HepG2 (cell line): Measurements from ENCODE around the gene ACTN4. TPM values are rescaled to one million over a fixed set of nuclear protein-coding genes. Genes with fewer than 3 reads are reported as not detected.

Experiments used
- BRD4 ChIP-seq: sonication (generic); formaldehyde crosslinking; IDR thresholded peaks from 2 replicates; pipeline ENCODE4 v1.4.0; 2020; ENCODE audit warnings: missing genetic modification reagents
- CCAR2 ChIP-seq: fragments of 200-400 bp; formaldehyde crosslinking; optimal IDR thresholded peaks from 2 replicates; pipeline ENCODE3; 2018; ENCODE audit warnings: low read depth, mild to moderate bottlenecking, low read length, moderate library complexity
- CEBPB ChIP-seq: IDR thresholded peaks from 2 replicates; pipeline ENCODE4 v1.6.1; 2011; ENCODE audit warnings: low read depth, low read length, improper control_type of control experiment, borderline replicate concordance
- IKZF4 ChIP-seq: sonication (generic); formaldehyde crosslinking; IDR thresholded peaks from 2 replicates; pipeline ENCODE4 v1.5.1; 2020; ENCODE audit warnings: borderline replicate concordance, mild to moderate bottlenecking, low read depth, missing genetic modification reagents; ENCODE audit errors: not compliant biosample characterization
- MAF1 ChIP-seq: sonication (generic); formaldehyde crosslinking; IDR thresholded peaks from 2 replicates; pipeline ENCODE4 v1.5.0; 2020; ENCODE audit warnings: missing genetic modification reagents, borderline replicate concordance
- MYC ChIP-seq: sonication (generic); formaldehyde crosslinking; IDR thresholded peaks from 2 replicates; pipeline ENCODE4 v1.9.0; 2021; ENCODE audit warnings: missing genetic modification reagents, borderline replicate concordance
- NCOA5 ChIP-seq: sonication (generic); formaldehyde crosslinking; IDR thresholded peaks from 2 replicates; pipeline ENCODE4 v1.4.0; 2020; ENCODE audit warnings: missing genetic modification reagents
- NFYB ChIP-seq: sonication (generic); formaldehyde crosslinking; IDR thresholded peaks from 2 replicates; pipeline ENCODE4 v1.4.0; 2020; ENCODE audit warnings: missing genetic modification reagents
- PITX1 ChIP-seq: sonication (generic); formaldehyde crosslinking; IDR thresholded peaks from 2 replicates; pipeline ENCODE4 v1.5.1; 2020; ENCODE audit warnings: mild to moderate bottlenecking, missing genetic modification reagents
- RARA ChIP-seq: IDR thresholded peaks from 2 replicates; pipeline ENCODE4 v1.6.1; 2016; ENCODE audit warnings: missing genetic modification reagents, missing compliant biosample characterization
- RFX1 ChIP-seq: fragments of 450-650 bp; IDR thresholded peaks from 2 replicates; pipeline ENCODE4 v1.6.1; 2017
- SOX13 ChIP-seq, 3 experiments: fragments of 450-650 bp in 1 of 3; sonication (generic) in 1 of 3; formaldehyde crosslinking in 1 of 3; IDR thresholded peaks in 2 of 3; conservative IDR thresholded peaks in 1 of 3; 2 replicates each; pipeline versions ENCODE4 v1.5.0 to v1.6.1; 2016 to 2020; ENCODE audit warnings: antibody characterized with exemption in 1 of 3, mild to moderate bottlenecking in 1 of 3, missing compliant biosample characterization in 1 of 3, missing genetic modification reagents in 1 of 3, moderate library complexity in 1 of 3
- SOX6 ChIP-seq, 2 experiments: fragments of 450-650 bp in 1 of 2; sonication (generic) in 1 of 2; formaldehyde crosslinking in 1 of 2; IDR thresholded peaks; 2 replicates each; pipeline versions ENCODE4 v1.4.0 to v1.6.1; 2017 to 2020; ENCODE audit warnings: antibody characterized with exemption in 1 of 2, mild to moderate bottlenecking in 1 of 2, missing genetic modification reagents in 1 of 2
- SRSF4 ChIP-seq: fragments of 200-400 bp; formaldehyde crosslinking; IDR thresholded peaks from one replicate; pipeline ENCODE4 v1.6.1; 2018; ENCODE audit warnings: mild to moderate bottlenecking, low read depth, low read length, moderate library complexity; ENCODE audit not compliant: poor library complexity, severe bottlenecking
- TERF1 ChIP-seq: sonication (generic); formaldehyde crosslinking; IDR thresholded peaks from 2 replicates; pipeline ENCODE4 v1.8.0; 2022; ENCODE audit warnings: mild to moderate bottlenecking, missing genetic modification reagents, moderate library complexity
- ZBTB3 ChIP-seq: sonication (generic); formaldehyde crosslinking; IDR thresholded peaks from 2 replicates; pipeline ENCODE4 v1.4.0; 2020; ENCODE audit warnings: low read depth, mild to moderate bottlenecking, moderate library complexity, missing genetic modification reagents, borderline replicate concordance
- ZC3H13 ChIP-seq: sonication (generic); formaldehyde crosslinking; IDR thresholded peaks from 2 replicates; pipeline ENCODE4 v1.8.1; 2023; ENCODE audit warnings: mild to moderate bottlenecking, missing genetic modification reagents, moderate library complexity
- ZEB1 ChIP-seq: IDR thresholded peaks from 2 replicates; pipeline ENCODE4 v1.6.1; 2012; ENCODE audit warnings: mild to moderate bottlenecking, low read depth, inconsistent platforms; ENCODE audit not compliant: insufficient replicate concordance
- ZKSCAN5 ChIP-seq: sonication (generic); formaldehyde crosslinking; IDR thresholded peaks from 2 replicates; pipeline ENCODE4 v1.5.1; 2020; ENCODE audit warnings: mild to moderate bottlenecking, missing genetic modification reagents
- ZNF160 ChIP-seq: sonication (generic); formaldehyde crosslinking; IDR thresholded peaks from 2 replicates; pipeline ENCODE4 v1.8.0; 2022; ENCODE audit warnings: mild to moderate bottlenecking, inconsistent platforms, missing genetic modification reagents
- ZNF260 ChIP-seq: sonication (generic); formaldehyde crosslinking; IDR thresholded peaks from 2 replicates; pipeline ENCODE4 v1.4.0; 2020; ENCODE audit warnings: missing genetic modification reagents, low read depth, mild to moderate bottlenecking, borderline replicate concordance
- ZNF337 ChIP-seq: sonication (generic); formaldehyde crosslinking; IDR thresholded peaks from 2 replicates; pipeline ENCODE4 v1.5.1; 2020; ENCODE audit warnings: missing genetic modification reagents, low read depth, mild to moderate bottlenecking, borderline replicate concordance
- ZNF441 ChIP-seq: sonication (generic); formaldehyde crosslinking; IDR thresholded peaks from 2 replicates; pipeline ENCODE4 v1.7.0; 2021; ENCODE audit warnings: missing genetic modification reagents, borderline replicate concordance
- ZNF513 ChIP-seq: sonication (generic); formaldehyde crosslinking; conservative IDR thresholded peaks from 2 replicates; pipeline ENCODE4 v1.5.0; 2020; ENCODE audit warnings: missing genetic modification reagents
- ZNF550 ChIP-seq: sonication (generic); formaldehyde crosslinking; IDR thresholded peaks from 2 replicates; pipeline ENCODE4 v1.4.0; 2020; ENCODE audit warnings: mild to moderate bottlenecking, missing genetic modification reagents, borderline replicate concordance
- ZNF709 ChIP-seq: sonication (generic); formaldehyde crosslinking; IDR thresholded peaks from 2 replicates; pipeline ENCODE4 v1.5.0; 2020; ENCODE audit warnings: mild to moderate bottlenecking, missing genetic modification reagents
- ZNF724P ChIP-seq: sonication (generic); formaldehyde crosslinking; IDR thresholded peaks from 2 replicates; pipeline ENCODE4 v1.8.0; 2022; ENCODE audit warnings: missing genetic modification reagents, borderline replicate concordance
- polyA plus RNA-seq, 8 experiments: library from polyadenylated mRNA; depleted of rRNA in 3 of 8; stranded (reverse) in 7 of 8; unstranded in 1 of 8; fragments of >200 nt; fragmentation: Illumina TruSeq in 4 of 8; extraction: Trizol in 4 of 8; gene quantifications; 2 replicates each; pipeline versions ENCODE4 v1.2.1 to v1.2.3, GENCODE V29; 2011 to 2016; ENCODE audit warnings: low read depth in 4 of 8, missing spikeins in 1 of 8, mixed read lengths in 1 of 8; ENCODE audit not compliant: insufficient read depth in 1 of 8
- total RNA-seq, 5 experiments: library from RNA; depleted of rRNA; stranded (reverse); fragments of >200 nt; fragmentation: Illumina TruSeq; extraction: Trizol; gene quantifications; 2 replicates each; pipeline ENCODE4 v1.2.3, GENCODE V29; 2016; ENCODE audit warnings: low read depth in 1 of 5

The ACTN4 gene
- total and polyA plus RNA-seq, 2 of the 13 experiments (the other 11 are each of a cell fraction or from before 2014, with no cell fraction given), result 171 to 192 TPM

GRCh38 chr19:38618590-38619360, 28.7 kb upstream of the ACTN4 start, which contains the start of gene EIF3K (continued):
- TF ChIP-seq ZNF441 (CRISPR knock-in tag) (no peak), MAF1 (no peak), RARA (CRISPR knock-in tag) (no peak), NCOA5 (CRISPR knock-in tag) (no peak), SOX6 (IDR thresholded peaks at IDR 0.05) (no peak), SOX6 (CRISPR knock-in tag; IDR thresholded peaks at IDR 0.05) (peak; percentile 36; the same call in 1 of the 2 replicates), IKZF4 (no peak), PITX1 (CRISPR knock-in tag) (peak; percentile 70; the same call in 1 of the 2 replicates), ZNF260 (CRISPR knock-in tag) (no peak), ZEB1 (no peak), ZNF160 (CRISPR knock-in tag) (no peak), ZKSCAN5 (CRISPR knock-in tag) (no peak), CCAR2 (no peak), ZNF724P (CRISPR knock-in tag) (no peak), ZNF337 (CRISPR knock-in tag) (no peak), ZC3H13 (CRISPR knock-in tag) (no peak; the same call in 1 of the 2 replicates), ZBTB3 (CRISPR knock-in tag) (no peak), NFYB (CRISPR knock-in tag) (peak; percentile 51; the same call in 1 of the 2 replicates), RFX1 (no peak), MYC (CRISPR knock-in tag) (peak; percentile 80; the same call in 1 of the 2 replicates), TERF1 (CRISPR knock-in tag) (no peak), ZNF709 (CRISPR knock-in tag) (peak; percentile 57; the same call in 1 of the 2 replicates), CEBPB (no peak), ZNF550 (CRISPR knock-in tag) (no peak; the same call in 1 of the 2 replicates), SOX13 (IDR thresholded peaks at IDR 0.05) (no peak), SOX13 (CRISPR knock-in tag; conservative IDR thresholded peaks at IDR 0.05 in 1 of 2, IDR thresholded peaks at IDR 0.05 in 1 of 2) (peak in 1 of 2 experiments; percentile 16; a peak in 1 of 4 replicates), ZNF513 (CRISPR knock-in tag) (no peak), SRSF4 (no peak), BRD4 (CRISPR knock-in tag) (no peak)
